Neural cell (in vitro differentiated cells): ENCODE measurements around the gene F7. TPM values are rescaled to one million over a fixed set of nuclear protein-coding genes. Genes with fewer than 3 reads are reported as not detected.

Source experiments
- H2AFZ ChIP-seq: fragments of 200-600, 300-800 bp; sonication (generic), shearing (Covaris generic); 2 replicates; pipeline ENCODE4 v1.6.0; 2014; ENCODE audit warnings: low read depth, mild to moderate bottlenecking, antibody characterized with exemption, low read length, moderate library complexity
- H3F3A ChIP-seq: fragments of 200-600 bp; shearing (Covaris generic); 2 replicates; pipeline ENCODE4 v1.6.1; 2016; ENCODE audit warnings: mild to moderate bottlenecking, moderate library complexity, mixed read lengths, antibody characterized with exemption, low read length; ENCODE audit not compliant: insufficient read depth, poor library complexity, severe bottlenecking
- H3K27ac ChIP-seq: fragments of 200-600, 300-800 bp; sonication (generic), shearing (Covaris generic); 2 replicates; pipeline ENCODE4 v1.5.1; 2014; ENCODE audit warnings: mild to moderate bottlenecking, low read length, moderate library complexity
- H3K27me3 ChIP-seq: fragments of 300-800, 200-600 bp; sonication (generic), shearing (Covaris generic); 2 replicates; pipeline ENCODE4 v1.6.0; 2014; ENCODE audit warnings: mild to moderate bottlenecking, low read depth, low read length, moderate library complexity; ENCODE audit not compliant: insufficient read depth
- H3K36me3 ChIP-seq: fragments of 300-800, 200-600 bp; sonication (generic), shearing (Covaris generic); 2 replicates; pipeline ENCODE4 v1.5.1; 2014; ENCODE audit warnings: mild to moderate bottlenecking, antibody characterized with exemption, low read length, moderate library complexity; ENCODE audit not compliant: insufficient read depth
- H3K4me2 ChIP-seq: fragments of 300-800, 200-600 bp; sonication (generic), shearing (Covaris generic); 2 replicates; pipeline ENCODE4 v1.6.0; 2014; ENCODE audit warnings: mild to moderate bottlenecking, low read length
- H3K4me3 ChIP-seq: fragments of 300-800, 200-600 bp; sonication (generic), shearing (Covaris generic); 2 replicates; pipeline ENCODE4 v1.5.1; 2014; ENCODE audit warnings: mild to moderate bottlenecking, low read length, moderate library complexity
- H3K79me2 ChIP-seq: fragments of 200-600 bp; shearing (Covaris generic); replicated peaks from 2 replicates; pipeline ENCODE4 v1.6.0; 2014; ENCODE audit warnings: mild to moderate bottlenecking, low read length, moderate library complexity; ENCODE audit not compliant: insufficient read depth
- H3K9ac ChIP-seq: fragments of 300-800, 200-600 bp; sonication (generic), shearing (Covaris generic); 2 replicates; pipeline ENCODE4 v1.6.1; 2016; ENCODE audit warnings: mild to moderate bottlenecking, low read length, mixed read lengths
- H3K9me2 ChIP-seq: fragments of 200-600 bp; shearing (Covaris generic); 2 replicates; pipeline ENCODE4 v1.6.1; 2016; ENCODE audit warnings: mild to moderate bottlenecking, low read length, mixed read lengths; ENCODE audit not compliant: insufficient read depth
- H3K9me3 ChIP-seq: fragments of 200-600, 300-800 bp; sonication (generic), shearing (Covaris generic); 2 replicates; pipeline ENCODE4 v1.6.1; 2016; ENCODE audit warnings: mild to moderate bottlenecking, mixed run types, low read length, moderate library complexity, mixed read lengths
- H4K20me1 ChIP-seq: fragments of 200-600 bp; shearing (Covaris generic); 2 replicates; pipeline ENCODE4 v1.6.1; 2016; ENCODE audit warnings: mild to moderate bottlenecking, mixed run types; ENCODE audit not compliant: insufficient read depth
- EP300 ChIP-seq: fragments of 450-650 bp; conservative IDR thresholded peaks from 2 replicates; pipeline ENCODE4 v1.6.1; 2014; ENCODE audit warnings: antibody characterized with exemption, mild to moderate bottlenecking, moderate library complexity; ENCODE audit not compliant: poor library complexity, severe bottlenecking
- EZH2 ChIP-seq: fragments of 200-600, 300-800 bp; shearing (Covaris generic), sonication (generic); IDR thresholded peaks from 2 replicates; pipeline ENCODE4 v1.6.1; 2014; ENCODE audit warnings: antibody characterized with exemption, low read length, borderline replicate concordance, mild to moderate bottlenecking; ENCODE audit not compliant: insufficient read depth, poor library complexity, severe bottlenecking
- MXI1 ChIP-seq: fragments of 450-650 bp; conservative IDR thresholded peaks from 2 replicates; pipeline ENCODE4 v1.6.1; 2014; ENCODE audit warnings: antibody characterized with exemption, mild to moderate bottlenecking; ENCODE audit not compliant: poor library complexity, severe bottlenecking
- POLR2AphosphoS5 ChIP-seq: IDR thresholded peaks from 2 replicates; pipeline ENCODE4 v1.6.1; 2012
- RAD21 ChIP-seq: fragments of 450-650 bp; conservative IDR thresholded peaks from 2 replicates; pipeline ENCODE4 v1.6.1; 2014; ENCODE audit warnings: antibody characterized with exemption, mild to moderate bottlenecking, moderate library complexity
- REST ChIP-seq: IDR thresholded peaks from 2 replicates; pipeline ENCODE4 v1.6.1; 2012; ENCODE audit warnings: borderline replicate concordance
- SMC3 ChIP-seq: fragments of 450-650 bp; conservative IDR thresholded peaks from 2 replicates; pipeline ENCODE4 v1.6.1; 2014; ENCODE audit warnings: antibody characterized with exemption, mild to moderate bottlenecking, moderate library complexity; ENCODE audit not compliant: poor library complexity
- TAF1 ChIP-seq: IDR thresholded peaks from 2 replicates; pipeline ENCODE4 v1.6.1; 2012; ENCODE audit warnings: low read depth
- polyA plus RNA-seq: library from polyadenylated mRNA; depleted of rRNA; stranded (reverse); fragments of >200 nt; gene quantifications from 2 replicates; pipeline ENCODE4 v1.2.3, GENCODE V29; 2014
- TF ChIP-seq, protein P1 (sequence below): fragments of 450-650 bp; IDR thresholded peaks from 2 replicates; pipeline ENCODE4 v1.5.1; 2014; ENCODE audit warnings: antibody characterized with exemption, mild to moderate bottlenecking, moderate library complexity; ENCODE audit not compliant: poor library complexity, severe bottlenecking

The F7 gene
- polyA plus RNA-seq, 1 donor from 2014 or later, result 0.32 TPM

DNA sequence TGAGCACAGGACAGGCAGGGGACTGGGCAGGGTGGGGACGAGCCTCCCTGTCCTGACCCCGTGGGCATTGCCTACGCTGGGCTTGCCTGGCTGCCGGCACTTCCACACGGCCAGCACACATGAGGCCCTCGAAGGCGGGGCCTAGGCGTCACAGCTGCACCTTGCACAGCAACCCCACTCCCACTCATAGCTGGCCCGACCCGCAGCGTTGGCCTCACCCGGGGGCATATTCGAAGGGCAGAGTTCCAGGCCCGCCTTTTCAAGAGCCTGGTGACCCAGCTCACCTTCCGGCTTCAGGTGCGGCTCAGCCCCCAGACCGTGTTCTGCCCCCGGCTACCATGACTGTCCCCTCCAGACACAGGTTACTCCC is 36.0 kb downstream of the F7 start:
- Histone ChIP-seq H3K9ac (no peak overlapping the region), H3K27me3 (no peaks in the 10 kb centered on the region), H4K20me1 (no peaks in the 10 kb centered on the region), H3K79me2 (no peaks in the 10 kb centered on the region), H3F3A (no peaks in the 10 kb centered on the region), H3K9me3 (no peaks in the 10 kb centered on the region), H3K9me2 (no peaks in the 10 kb centered on the region), H3K4me3 (no peak overlapping the region), H2AFZ (no peak overlapping the region), H3K36me3 (no peaks in the 10 kb centered on the region), H3K27ac (no peak overlapping the region), H3K4me2 (no peak overlapping the region)
- no peak for TF ChIP-seq POLR2AphosphoS5

- Histone ChIP-seq H3K79me2 (no peaks in the 10 kb centered on the region), H3K4me2 (no peak overlapping the region), H3F3A (no peaks in the 10 kb centered on the region), H3K9me2 (no peaks in the 10 kb centered on the region), H3K9me3 (no peaks in the 10 kb centered on the region), H3K4me3 (no peak overlapping the region), H3K9ac (no peak overlapping the region), H3K27me3 (no peaks in the 10 kb centered on the region), H4K20me1 (no peaks in the 10 kb centered on the region), H3K36me3 (no peaks in the 10 kb centered on the region), H3K27ac (no peak overlapping the region), H2AFZ (no peak overlapping the region)
- no peak for TF ChIP-seq MXI1
- TF ChIP-seq REST, result no peak
- no peak for TF ChIP-seq EZH2
- TF ChIP-seq, protein P1, sequence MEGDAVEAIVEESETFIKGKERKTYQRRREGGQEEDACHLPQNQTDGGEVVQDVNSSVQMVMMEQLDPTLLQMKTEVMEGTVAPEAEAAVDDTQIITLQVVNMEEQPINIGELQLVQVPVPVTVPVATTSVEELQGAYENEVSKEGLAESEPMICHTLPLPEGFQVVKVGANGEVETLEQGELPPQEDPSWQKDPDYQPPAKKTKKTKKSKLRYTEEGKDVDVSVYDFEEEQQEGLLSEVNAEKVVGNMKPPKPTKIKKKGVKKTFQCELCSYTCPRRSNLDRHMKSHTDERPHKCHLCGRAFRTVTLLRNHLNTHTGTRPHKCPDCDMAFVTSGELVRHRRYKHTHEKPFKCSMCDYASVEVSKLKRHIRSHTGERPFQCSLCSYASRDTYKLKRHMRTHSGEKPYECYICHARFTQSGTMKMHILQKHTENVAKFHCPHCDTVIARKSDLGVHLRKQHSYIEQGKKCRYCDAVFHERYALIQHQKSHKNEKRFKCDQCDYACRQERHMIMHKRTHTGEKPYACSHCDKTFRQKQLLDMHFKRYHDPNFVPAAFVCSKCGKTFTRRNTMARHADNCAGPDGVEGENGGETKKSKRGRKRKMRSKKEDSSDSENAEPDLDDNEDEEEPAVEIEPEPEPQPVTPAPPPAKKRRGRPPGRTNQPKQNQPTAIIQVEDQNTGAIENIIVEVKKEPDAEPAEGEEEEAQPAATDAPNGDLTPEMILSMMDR, result no peak
- no peak for TF ChIP-seq TAF1
- no peak for TF ChIP-seq POLR2AphosphoS5
- TF ChIP-seq RAD21, result no peak
- no peak for TF ChIP-seq EP300
- no peak for TF ChIP-seq SMC3
Measured at GRCh38 chr13:113142876-113143275, 37.3 kb downstream of the F7 start.
